Transverse colon (tissue), 4 donors: ENCODE results near the gene PRR19. TPM values are rescaled to one million over a fixed set of nuclear protein-coding genes. Genes with fewer than 3 reads are reported as not detected.

Experiments used
- DNase-seq: peaks from one replicate; pipeline ENCODE4 v3.0.0-alpha.2; 2019
- H3K27ac ChIP-seq, 4 donors: fragments of 200-600 bp; sonication (generic); 2 replicates each; pipeline ENCODE4 v1.5.1; 2016 to 2018; ENCODE audit warnings: inconsistent platforms in 4 of 4
- H3K27me3 ChIP-seq: fragments of 200-600 bp; sonication (generic); 2 replicates; pipeline ENCODE4 v1.5.1; 2017; ENCODE audit warnings: inconsistent platforms
- H3K36me3 ChIP-seq, 4 donors: fragments of 200-600 bp; sonication (generic); 2 replicates each; pipeline ENCODE4 v1.5.1; 2017 to 2019; ENCODE audit warnings: inconsistent platforms in 4 of 4
- H3K4me1 ChIP-seq, 4 donors: fragments of 200-600 bp; sonication (generic); 2 replicates each; pipeline ENCODE4 v1.5.1; 2017 to 2020; ENCODE audit warnings: inconsistent platforms in 4 of 4
- H3K4me3 ChIP-seq, 4 donors: fragments of 200-600 bp; sonication (generic); 1 replicate in 1 of 4; 2 replicates in 3 of 4; pipeline versions ENCODE4 v1.5.1 to v1.6.1; 2017 to 2019; ENCODE audit warnings: inconsistent platforms in 4 of 4
- H3K9me3 ChIP-seq, 2 donors: fragments of 200-600 bp; sonication (generic); 2 replicates each; pipeline ENCODE4 v1.5.1; 2017 to 2019; ENCODE audit warnings: inconsistent platforms in 2 of 2
- CTCF ChIP-seq, 5 experiments: fragments of 200-600 bp in 3 of 5; fragments of 450-650 bp in 2 of 5; sonication (generic) in 3 of 5; IDR thresholded peaks; 1 replicate in 2 of 5; 2 replicates in 3 of 5; pipeline ENCODE4 v1.5.1; 2016 to 2017; ENCODE audit warnings: antibody characterized with exemption in 5 of 5, inconsistent platforms in 3 of 5, mild to moderate bottlenecking in 2 of 5, moderate library complexity in 1 of 5
- EP300 ChIP-seq: sonication (generic); formaldehyde crosslinking; IDR thresholded peaks from one replicate; pipeline ENCODE4 v1.6.1; 2017; ENCODE audit warnings: antibody characterized with exemption, low read depth
- POLR2A ChIP-seq: fragments of 450-650 bp; IDR thresholded peaks from one replicate; pipeline ENCODE4 v1.6.1; 2016; ENCODE audit warnings: antibody characterized with exemption, mild to moderate bottlenecking, moderate library complexity
- POLR2AphosphoS5 ChIP-seq, 3 donors: sonication (generic); formaldehyde crosslinking; IDR thresholded peaks; one replicate each; pipeline ENCODE4 v1.6.1; 2016; ENCODE audit warnings: antibody characterized with exemption in 3 of 3
- WGBS, 2 donors: methylation state at CpG; one replicate each; pipeline ENCODE4 v1.1.5; 2018; ENCODE audit warnings: low coverage in 1 of 2; 5-methylcytosine and 5-hydroxymethylcytosine counted together
- in situ Hi-C, 4 donors: fragments of 200-750 bp; cut with MboI; loops; one replicate each; pipeline versions ENCODE4 v1.15.0 to v1.15.1; 2017; ENCODE audit warnings: low sequenced_read_pairs in 3 of 4, low pct_ligation_motif_present in 1 of 4, low pct_unique_long_range_greater_than_20kb in 1 of 4
- intact Hi-C: fragments of 100-400 bp; cut with DNase I; formaldehyde crosslinking; loops from one replicate; pipeline ENCODE4 v1.15.1; 2023; ENCODE audit warnings: low total_unique reads
- total RNA-seq, 4 donors: library from RNA; depleted of rRNA; stranded (reverse); fragments of >200 nt; gene quantifications; one replicate each; pipeline ENCODE4 v1.1.0, GENCODE V29; 2016

The PRR19 gene
- total RNA-seq, 4 donors from 2014 or later: 0.41 to 0.79 TPM; not detected in 2

- intact Hi-C loops (loop anchor here (10.0 kb wide), 1 partner anchor 191 kb away; the partner anchor contains the start of gene POU2F2), in situ Hi-C loops (loop anchor here in 2 of 4 donors (10.0 kb wide), 2 partner anchors 191 to 211 kb away; partner anchors contain the start of gene POU2F2 (in 1 of the 2))
- WGBS, 2 donors: 0% methylated on average over 32 of the region's 45 CpGs; no CpG with 5 or more reads in 1 of the 2 donors
- Histone ChIP-seq H3K4me1 (peaks cover 23 to 39% (median 27%) of the 10 kb centered on the region in 4 donors), H3K27me3 (peaks cover 36% of the 10 kb centered on the region), H3K4me3 (peak within 1 kb of the TSS; percentile 49 to 96 (median 86)), H3K36me3 (no peaks in the 10 kb centered on the region), H3K27ac (peak within 1 kb of the TSS; percentile 73 to 88 (median 86)), H3K9me3 (no peaks in the 10 kb centered on the region)
- peak; percentile 99 for DNase-seq
- TF ChIP-seq POLR2AphosphoS5 (IDR thresholded peaks at IDR 0.05) (peak; percentile 63 to 87 (median 85)), CTCF (IDR thresholded peaks at IDR 0.05) (peak in 2 of 5 experiments; percentile 77 to 86), EP300 (no peak), POLR2A (peak; percentile 81)
Observed at GRCh38 chr19:42325308-42325895, 23.5 kb downstream of the PRR19 start, which contains the start of gene MEGF8. Gene MEGF8, plus strand, starts transcription at chr19:42325635. Its CDS starts 609 bp downstream, at chr19:42326244.

GRCh38 chr19:42325896-42326771, 24.2 kb downstream of the PRR19 start:
- H3K27ac ChIP-seq: peak overlapping the region; percentile 73 to 88 (median 86)
- H3K9me3 ChIP-seq: no peaks in the 10 kb centered on the region
- TF ChIP-seq POLR2A (no peak), CTCF (IDR thresholded peaks at IDR 0.05) (peak in 3 of 5 experiments; percentile 19 to 29 (median 29))
- in situ Hi-C loops (loop anchor here in 2 of 4 donors (10.0 kb wide), 2 partner anchors 191 to 211 kb away; partner anchors contain the start of gene POU2F2 (in 1 of the 2)), intact Hi-C loops (loop anchor here (10.0 kb wide), 1 partner anchor 191 kb away; the partner anchor contains the start of gene POU2F2)
- peak overlapping the region; percentile 49 to 96 (median 86) for H3K4me3 ChIP-seq
- no peaks in the 10 kb centered on the region for H3K36me3 ChIP-seq
- no peak for DNase-seq
- 5 to 33% methylated on average over 1 to 35 of the region's 37 CpGs for WGBS, 2 donors
- peaks cover 23 to 39% (median 27%) of the 10 kb centered on the region in 4 donors for H3K4me1 ChIP-seq
- H3K27me3 ChIP-seq: peaks cover 36% of the 10 kb centered on the region

- intact Hi-C loops: loop anchor here (10.0 kb wide), 1 partner anchor 192 kb away; the partner anchor contains the start of gene POU2F2
- no peaks in the 10 kb centered on the region for H3K9me3 ChIP-seq
- in situ Hi-C loops: loop anchor here in 2 of 4 donors (10.0 kb wide), 2 partner anchors 192 to 212 kb away; partner anchors contain the start of gene POU2F2 (in 1 of the 2)
- H3K27ac ChIP-seq: no peak overlapping the region
- DNase-seq: no peak
- peaks cover 23 to 39% (median 27%) of the 10 kb centered on the region in 4 donors for H3K4me1 ChIP-seq
- peak overlapping the region in 1 of 4 donors; percentile 93 for H3K4me3 ChIP-seq
- H3K27me3 ChIP-seq: peaks cover 30% of the 10 kb centered on the region
- no peak for TF ChIP-seq CTCF (IDR thresholded peaks at IDR 0.05)
- no peak for TF ChIP-seq POLR2AphosphoS5 (IDR thresholded peaks at IDR 0.05)
- no peak for TF ChIP-seq POLR2A
- TF ChIP-seq EP300: no peak
- H3K36me3 ChIP-seq: no peaks in the 10 kb centered on the region
Observed at GRCh38 chr19:42326969-42327368, 25.0 kb downstream of the PRR19 start.

- no peak overlapping the region for H3K4me3 ChIP-seq
- no peaks in the 10 kb centered on the region for H3K36me3 ChIP-seq
- intact Hi-C loops: loop anchor here (10.0 kb wide), 1 partner anchor 193 kb away; the partner anchor contains the start of gene POU2F2
- 91% methylated on average over 5 of the region's 5 CpGs; no CpG with 5 or more reads in 1 of the 2 donors for WGBS, 2 donors
- H3K4me1 ChIP-seq: peaks cover 23 to 39% (median 27%) of the 10 kb centered on the region in 4 donors
- TF ChIP-seq POLR2AphosphoS5 (IDR thresholded peaks at IDR 0.05): no peak
- TF ChIP-seq POLR2A: no peak
- no peak for TF ChIP-seq CTCF (IDR thresholded peaks at IDR 0.05)
- TF ChIP-seq EP300: no peak
- DNase-seq: no peak
- in situ Hi-C loops: loop anchor here in 2 of 4 donors (10.0 kb wide), 2 partner anchors 193 to 213 kb away; partner anchors contain the start of gene POU2F2 (in 1 of the 2)
- peaks cover 26% of the 10 kb centered on the region for H3K27me3 ChIP-seq
- no peaks in the 10 kb centered on the region for H3K9me3 ChIP-seq
- H3K27ac ChIP-seq: no peak overlapping the region
Observed at GRCh38 chr19:42327381-42327780, 25.4 kb downstream of the PRR19 start.
